Measurements from ENCODE around the gene ATXN2L.
"Not testable (repeated sequence)": the region's sequence is repeated elsewhere in the genome, so short reads cannot be mapped to it uniquely, and the experiment has no call there.

The ATXN2L gene

GRCh38 chr16:28837672-28838557 lies 15.1 kb downstream of the ATXN2L start:
- no peak for DNase-seq

- no peak for DNase-seq
Measured at GRCh38 chr16:28838558-28838918, 15.7 kb downstream of the ATXN2L start.

GRCh38 chr16:28839004-28839639 lies 16.3 kb downstream of the ATXN2L start:
- DNase-seq: no peak

GRCh38 chr16:28839899-28840298 lies 17.1 kb downstream of the ATXN2L start:
- DNase-seq: no peak

- DNase-seq: no peak
Measured at GRCh38 chr16:28842696-28843095, 19.9 kb downstream of the ATXN2L start.

- DNase-seq: no peak
Measured at GRCh38 chr16:28843766-28844165, 21.0 kb downstream of the ATXN2L start.

GRCh38 chr16:28844226-28844885 lies 21.6 kb downstream of the ATXN2L start:
- DNase-seq: no peak

- DNase-seq: no peak
Measured at GRCh38 chr16:28845293-28845692, 22.5 kb downstream of the ATXN2L start.

GRCh38 chr16:28845761-28846079 lies 22.9 kb downstream of the ATXN2L start:
- DNase-seq: no peak

GRCh38 chr16:28846080-28846932 lies 23.5 kb downstream of the ATXN2L start, which contains the start of gene TUFM:
Gene TUFM (minus strand): TSS chr16:28846348. CDS start chr16:28846269, 79 bp downstream.
- DNase-seq: peak; percentile 92

GRCh38 chr16:28846933-28847273 lies 24.1 kb downstream of the ATXN2L start:
- no peak for DNase-seq

GRCh38 chr16:28858421-28858820 lies 35.6 kb downstream of the ATXN2L start:
- DNase-seq: no peak

- DNase-seq: no peak
Measured at GRCh38 chr16:28859326-28859725, 36.5 kb downstream of the ATXN2L start.

- DNase-seq: no peak
Measured at GRCh38 chr16:28863929-28864793, 41.4 kb downstream of the ATXN2L start.

- DNase-seq: no peak
Measured at GRCh38 chr16:28865001-28865688, 42.3 kb downstream of the ATXN2L start.

- no peak for DNase-seq
Measured at GRCh38 chr16:28865722-28866453, 43.1 kb downstream of the ATXN2L start.

GRCh38 chr16:28866454-28866804 lies 43.6 kb downstream of the ATXN2L start:
- no peak for DNase-seq

GRCh38 chr16:28867241-28867640 lies 44.4 kb downstream of the ATXN2L start:
- DNase-seq: no peak

GRCh38 chr16:28867646-28868045 lies 44.8 kb downstream of the ATXN2L start:
- DNase-seq: not testable (repeated sequence)

- no peak for DNase-seq
Measured at GRCh38 chr16:28869201-28869600, 46.4 kb downstream of the ATXN2L start.

GRCh38 chr16:28872952-28873351 lies 50.2 kb downstream of the ATXN2L start:
- no peak for DNase-seq

Data from NCI-H1436 treated with DMSO at 0.1 percent for 48 hours (cell line).